Measurements from ENCODE around the gene PHPT1.

The PHPT1 gene

GRCh38 chr9:136847826-136848392 lies 1.3 kb upstream of the PHPT1 start:
- peak; percentile 59 for DNase-seq (ENCODE audit: low read depth)

GRCh38 chr9:136848393-136849037 lies 694 bp upstream of the PHPT1 start:
- no peak for DNase-seq (ENCODE audit: low read depth)

GRCh38 chr9:136849960-136850865 lies 1.0 kb downstream of the PHPT1 start:
- no peak for DNase-seq (ENCODE audit: low read depth)

- no peak for DNase-seq (ENCODE audit: low read depth)
Observed at GRCh38 chr9:136850866-136851775, 1.9 kb downstream of the PHPT1 start.

- DNase-seq (ENCODE audit: low read depth) = no peak
Observed at GRCh38 chr9:136851941-136852663, 2.9 kb downstream of the PHPT1 start, which contains the start of gene MAMDC4. Gene MAMDC4, plus strand, starts transcription at chr9:136852346. Its CDS starts 71 bp downstream, at chr9:136852417.

- no peak for DNase-seq (ENCODE audit: low read depth)
Observed at GRCh38 chr9:136852664-136853595, 3.7 kb downstream of the PHPT1 start.

GRCh38 chr9:136853596-136854112 lies 4.4 kb downstream of the PHPT1 start:
- DNase-seq (ENCODE audit: low read depth) = no peak

- DNase-seq (ENCODE audit: low read depth) = no peak
Observed at GRCh38 chr9:136854113-136854841, 5.1 kb downstream of the PHPT1 start.

- DNase-seq (ENCODE audit: low read depth) = no peak
Observed at GRCh38 chr9:136854842-136855460, 5.7 kb downstream of the PHPT1 start.

GRCh38 chr9:136855461-136856078 lies 6.4 kb downstream of the PHPT1 start:
- DNase-seq (ENCODE audit: low read depth) = no peak

- no peak for DNase-seq (ENCODE audit: low read depth)
Observed at GRCh38 chr9:136856079-136856476, 6.9 kb downstream of the PHPT1 start.

- DNase-seq (ENCODE audit: low read depth) = no peak
Observed at GRCh38 chr9:136856541-136857141, 7.4 kb downstream of the PHPT1 start.

GRCh38 chr9:136857166-136857565 lies 8.0 kb downstream of the PHPT1 start:
- DNase-seq (ENCODE audit: low read depth) = no peak

GRCh38 chr9:136857581-136858412 lies 8.6 kb downstream of the PHPT1 start:
- DNase-seq (ENCODE audit: low read depth) = no peak

GRCh38 chr9:136858452-136858843 lies 9.2 kb downstream of the PHPT1 start:
- no peak for DNase-seq (ENCODE audit: low read depth)

- no peak for DNase-seq (ENCODE audit: low read depth)
Observed at GRCh38 chr9:136858844-136859757, 9.9 kb downstream of the PHPT1 start.

Measured in activated gamma-delta T cell treated with anti-CD3 and anti-CD28 coated beads, Interleukin-2, amount 50 U/mL, for 16 hours (primary cell).